ENCODE measurements around the gene SPATS2. TPM values are rescaled to one million over a fixed set of nuclear protein-coding genes. Genes with fewer than 3 reads are reported as not detected.

The SPATS2 gene
- total RNA-seq, 1 donor from 2014 or later, result 18.2 TPM

DNA sequence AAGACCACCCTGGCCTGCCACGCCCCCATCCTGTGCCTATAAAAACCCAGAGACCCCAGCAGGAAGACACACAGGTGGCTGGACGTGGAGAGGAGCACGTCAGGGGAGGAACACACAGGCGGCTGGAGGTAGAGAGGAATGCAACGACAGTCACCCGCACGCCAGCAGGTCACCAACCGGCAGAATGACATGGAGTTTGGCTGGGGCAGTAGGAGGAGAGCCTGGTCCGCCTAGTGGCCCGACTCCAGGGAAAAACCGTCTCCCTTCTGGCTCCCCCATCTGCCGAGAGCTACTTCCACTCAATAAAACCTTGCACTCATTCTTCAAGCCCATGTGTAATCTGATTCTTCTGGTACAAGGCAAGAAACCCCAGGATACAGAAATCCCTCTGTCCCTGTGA is 108.8 kb downstream of the SPATS2 start:
- TF ChIP-seq, protein P1, sequence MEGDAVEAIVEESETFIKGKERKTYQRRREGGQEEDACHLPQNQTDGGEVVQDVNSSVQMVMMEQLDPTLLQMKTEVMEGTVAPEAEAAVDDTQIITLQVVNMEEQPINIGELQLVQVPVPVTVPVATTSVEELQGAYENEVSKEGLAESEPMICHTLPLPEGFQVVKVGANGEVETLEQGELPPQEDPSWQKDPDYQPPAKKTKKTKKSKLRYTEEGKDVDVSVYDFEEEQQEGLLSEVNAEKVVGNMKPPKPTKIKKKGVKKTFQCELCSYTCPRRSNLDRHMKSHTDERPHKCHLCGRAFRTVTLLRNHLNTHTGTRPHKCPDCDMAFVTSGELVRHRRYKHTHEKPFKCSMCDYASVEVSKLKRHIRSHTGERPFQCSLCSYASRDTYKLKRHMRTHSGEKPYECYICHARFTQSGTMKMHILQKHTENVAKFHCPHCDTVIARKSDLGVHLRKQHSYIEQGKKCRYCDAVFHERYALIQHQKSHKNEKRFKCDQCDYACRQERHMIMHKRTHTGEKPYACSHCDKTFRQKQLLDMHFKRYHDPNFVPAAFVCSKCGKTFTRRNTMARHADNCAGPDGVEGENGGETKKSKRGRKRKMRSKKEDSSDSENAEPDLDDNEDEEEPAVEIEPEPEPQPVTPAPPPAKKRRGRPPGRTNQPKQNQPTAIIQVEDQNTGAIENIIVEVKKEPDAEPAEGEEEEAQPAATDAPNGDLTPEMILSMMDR (IDR thresholded peaks at IDR 0.05; ENCODE audit: insufficient read depth, low read length, poor library complexity, severe bottlenecking), result no peak
- H3K4me3 ChIP-seq (ENCODE audit: low read depth, low read length), result no peak overlapping the region
- DNase-seq (ENCODE audit: low read depth), result no peak
- H3K36me3 ChIP-seq (ENCODE audit: control insufficient read depth, insufficient read depth, low read length), result no peaks in the 10 kb centered on the region
- no peaks in the 10 kb centered on the region for H3K27me3 ChIP-seq (ENCODE audit: control insufficient read depth, insufficient read depth, low read length)

DNA sequence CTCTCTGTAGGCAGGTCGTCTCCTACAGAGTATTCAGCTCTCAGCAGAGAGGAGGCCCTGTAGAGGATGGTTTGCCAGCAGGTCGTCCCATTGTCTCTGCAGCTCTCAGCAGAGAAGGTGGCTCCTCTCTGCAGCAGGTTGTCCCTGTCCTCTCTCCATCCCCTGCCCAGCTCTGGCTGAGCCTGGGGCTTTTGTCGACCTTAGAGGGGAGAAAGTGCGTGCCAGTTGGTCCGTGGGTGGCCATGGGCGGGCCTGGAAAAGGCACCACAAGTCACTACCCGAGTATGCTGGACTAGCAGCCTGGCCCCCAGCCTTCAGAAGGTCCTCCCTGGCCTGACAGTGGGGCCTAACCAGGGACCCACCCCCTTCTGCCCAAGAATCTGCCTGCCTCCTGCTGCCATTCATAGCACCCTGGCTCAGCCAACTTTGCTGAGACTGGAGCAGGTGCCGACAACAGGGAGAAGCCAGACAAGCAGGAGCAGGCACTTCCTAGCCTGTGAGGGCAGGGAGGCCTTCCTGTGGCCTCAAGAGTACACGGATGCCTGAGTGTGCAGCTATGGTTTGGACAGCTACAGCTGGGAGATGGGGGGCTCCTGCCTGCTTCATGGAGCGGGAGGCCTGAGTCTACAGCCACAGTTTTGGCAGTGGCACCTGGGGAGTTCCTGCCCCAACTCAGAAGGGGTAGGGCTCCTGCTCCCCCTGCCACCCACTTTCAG is 111.8 kb downstream of the SPATS2 start:
- no peak for DNase-seq (ENCODE audit: low read depth)
- Histone ChIP-seq H3K27me3 (ENCODE audit: control insufficient read depth, insufficient read depth, low read length) (no peaks in the 10 kb centered on the region), H3K36me3 (ENCODE audit: control insufficient read depth, insufficient read depth, low read length) (no peaks in the 10 kb centered on the region), H3K4me3 (ENCODE audit: low read depth, low read length) (no peak overlapping the region)
- TF ChIP-seq, protein P1 (IDR thresholded peaks at IDR 0.05; ENCODE audit: insufficient read depth, low read length, poor library complexity, severe bottlenecking), result no peak

DNA sequence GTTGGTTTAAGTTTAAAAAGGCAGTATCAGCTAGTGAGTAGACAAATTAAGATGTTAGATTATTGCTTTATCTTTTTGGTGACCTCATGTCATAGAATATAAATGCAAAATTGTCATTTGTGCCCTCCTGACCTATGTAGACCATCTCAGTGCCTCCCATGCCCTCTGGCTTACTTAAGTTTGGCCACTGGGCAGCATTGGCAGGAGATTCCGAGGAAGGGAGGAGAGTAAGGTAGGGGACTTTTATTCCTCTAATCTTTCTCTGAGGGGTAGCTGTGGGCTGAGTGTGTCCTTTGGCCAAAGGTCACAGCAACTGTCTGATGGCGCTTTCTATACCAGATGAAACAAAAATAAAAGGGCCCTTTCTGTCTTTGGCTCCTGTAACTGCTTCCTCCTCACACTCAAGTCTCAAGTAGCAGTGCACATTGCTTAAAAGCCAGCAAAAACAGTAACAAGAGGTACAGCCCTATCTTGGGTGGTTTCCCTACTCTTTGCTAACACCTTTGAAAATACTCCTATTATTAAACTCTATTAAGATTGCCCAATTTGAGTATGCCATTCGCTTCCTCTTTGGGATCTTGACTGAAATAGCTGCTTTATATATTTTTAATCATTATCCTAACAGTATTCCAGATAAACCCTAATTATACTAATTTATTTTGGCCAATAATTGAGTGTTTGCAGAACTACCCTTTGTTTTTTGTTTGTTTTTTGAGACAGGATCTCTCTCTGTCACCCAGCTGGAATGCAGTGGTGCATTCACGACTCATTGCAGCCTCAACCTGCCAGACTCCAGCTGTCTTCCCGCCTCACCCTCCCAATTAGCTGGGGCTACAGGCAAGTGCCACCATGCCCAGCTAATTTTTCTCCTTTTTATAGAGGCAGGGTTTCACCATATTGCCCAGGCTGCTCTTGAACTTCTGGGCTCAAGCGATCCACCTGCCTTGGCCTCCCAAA is 115.1 kb downstream of the SPATS2 start:
- no peak overlapping the region for H3K4me3 ChIP-seq (ENCODE audit: low read depth, low read length)
- no peaks in the 10 kb centered on the region for H3K36me3 ChIP-seq (ENCODE audit: control insufficient read depth, insufficient read depth, low read length)
- H3K27me3 ChIP-seq (ENCODE audit: control insufficient read depth, insufficient read depth, low read length), result no peaks in the 10 kb centered on the region
- no peak for DNase-seq (ENCODE audit: low read depth)
- TF ChIP-seq, protein P1 (IDR thresholded peaks at IDR 0.05; ENCODE audit: insufficient read depth, low read length, poor library complexity, severe bottlenecking), result no peak

DNA sequence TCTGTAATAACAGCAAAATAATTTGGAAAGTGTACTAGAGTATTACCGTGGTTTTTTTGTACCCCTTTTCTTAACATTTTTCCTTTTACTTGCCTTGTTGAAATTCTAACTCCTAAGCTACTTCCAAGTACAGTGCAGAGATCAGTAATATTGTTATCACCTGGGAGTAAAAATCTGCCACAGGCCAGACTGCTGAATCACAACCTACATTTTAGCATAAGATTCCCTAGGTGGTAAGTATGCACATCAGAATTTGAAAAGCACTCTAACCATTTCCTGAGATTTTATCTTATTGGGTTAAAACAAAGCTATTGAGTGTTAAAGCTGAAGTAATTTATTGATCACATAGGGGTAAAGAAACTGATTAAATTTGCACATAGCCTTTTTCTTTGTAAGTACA is 116.4 kb downstream of the SPATS2 start:
- TF ChIP-seq, protein P1 (IDR thresholded peaks at IDR 0.05; ENCODE audit: insufficient read depth, low read length, poor library complexity, severe bottlenecking), result no peak
- H3K27me3 ChIP-seq (ENCODE audit: control insufficient read depth, insufficient read depth, low read length), result no peaks in the 10 kb centered on the region
- no peak for DNase-seq (ENCODE audit: low read depth)
- no peaks in the 10 kb centered on the region for H3K36me3 ChIP-seq (ENCODE audit: control insufficient read depth, insufficient read depth, low read length)
- no peak overlapping the region for H3K4me3 ChIP-seq (ENCODE audit: low read depth, low read length)

DNA sequence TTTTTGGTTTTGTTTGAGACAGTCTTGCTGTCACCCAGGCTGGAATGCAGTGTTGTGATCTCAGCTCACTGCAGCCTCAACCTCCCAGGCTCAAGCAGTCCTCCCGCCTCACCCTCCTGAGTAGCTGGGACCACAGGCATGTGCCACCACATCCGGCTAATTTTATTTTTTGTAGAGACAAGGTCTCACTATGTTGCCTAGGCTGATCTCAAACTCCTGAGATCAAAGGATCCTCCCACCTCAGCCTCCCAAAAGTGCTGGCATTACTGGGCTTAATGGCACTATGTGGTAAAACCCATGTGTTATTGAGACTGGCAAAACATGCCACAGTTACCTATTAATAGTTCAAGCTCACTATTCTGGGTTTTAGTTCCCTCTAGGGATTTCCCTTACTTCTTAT is 120.3 kb downstream of the SPATS2 start:
- Histone ChIP-seq H3K36me3 (ENCODE audit: control insufficient read depth, insufficient read depth, low read length) (no peaks in the 10 kb centered on the region), H3K27me3 (ENCODE audit: control insufficient read depth, insufficient read depth, low read length) (no peaks in the 10 kb centered on the region), H3K4me3 (ENCODE audit: low read depth, low read length) (no peak overlapping the region)
- TF ChIP-seq, protein P1 (IDR thresholded peaks at IDR 0.05; ENCODE audit: insufficient read depth, low read length, poor library complexity, severe bottlenecking), result no peak
- no peak for DNase-seq (ENCODE audit: low read depth)
